Loucy (cell line): ENCODE results near the gene SEPTIN2.

Experiments used
- CTCF ChIP-seq: fragments of 200-600 bp; sonication (generic); conservative IDR thresholded peaks from 2 replicates; pipeline ENCODE4 v1.5.1; 2014; ENCODE audit warnings: mild to moderate bottlenecking, antibody characterized with exemption, low read length
- EZH2phosphoT487 ChIP-seq: fragments of 200-600 bp; IDR thresholded peaks from 2 replicates; pipeline ENCODE4 v1.6.1; 2018; ENCODE audit warnings: antibody characterized with exemption, mild to moderate bottlenecking, moderate library complexity, borderline replicate concordance

GRCh38 chr2:241267249-241268067 is 48.3 kb upstream of the SEPTIN2 start:
- TF ChIP-seq CTCF (peak; percentile 33), EZH2phosphoT487 (no peak)
